Measurements from ENCODE around the gene METTL26.

The METTL26 gene

DNA sequence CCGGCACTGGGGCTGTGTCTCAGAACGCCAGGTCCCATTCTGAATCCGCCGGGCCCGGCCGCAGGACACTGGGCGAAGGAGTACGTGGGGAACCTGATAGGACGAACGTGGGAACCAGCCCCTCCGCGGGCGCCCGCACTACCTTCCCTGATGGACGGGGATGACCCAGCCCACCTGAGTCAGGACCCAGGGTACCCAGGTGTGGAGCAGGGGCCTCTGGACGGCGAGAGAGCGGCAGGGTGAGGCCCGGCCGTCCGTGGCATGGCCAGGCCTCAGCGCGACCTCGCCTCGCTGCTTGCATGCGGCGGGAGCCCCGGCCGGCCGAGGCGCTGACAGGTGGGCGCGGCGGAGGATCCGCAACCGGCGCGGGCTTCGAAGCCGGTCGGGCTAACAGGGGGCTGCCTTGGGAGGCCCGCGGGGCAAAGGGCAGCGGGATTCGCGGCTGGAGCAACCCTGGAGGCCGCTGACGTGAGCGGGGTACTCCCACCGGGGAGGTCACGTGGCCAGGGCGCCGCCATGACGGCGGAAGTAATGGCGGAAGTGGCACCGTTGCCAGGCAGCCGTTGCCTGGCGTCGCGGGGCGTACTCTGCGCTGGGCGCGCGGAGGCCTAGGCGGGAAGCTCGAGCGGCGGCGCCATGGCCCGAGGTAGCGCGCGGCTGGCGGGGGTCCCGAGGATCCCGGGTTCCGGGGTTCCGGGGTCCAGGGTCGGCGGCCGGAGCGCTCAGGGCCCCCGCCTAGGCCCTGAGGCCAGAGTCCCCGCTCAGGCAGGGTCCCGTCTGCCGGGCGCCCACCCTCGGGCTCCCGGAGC is 12.9 kb upstream of the METTL26 start, which contains the start of gene WDR90:
Gene WDR90 (plus strand): TSS at position 585 of the 809 bp plus-strand sequence. CDS start 52 bp downstream, at position 637.
- peak; percentile 95 for DNase-seq
- Histone ChIP-seq H3K56ac (ENCODE audit: low read length) (peak within 1 kb of the TSS; percentile 93), H3K36me3 (ENCODE audit: control insufficient read depth, insufficient read depth, low read length) (no peaks in the 10 kb centered on the region), H3K27ac (ENCODE audit: low read depth, low read length) (peak within 1 kb of the TSS; percentile 39), H2BK5ac (ENCODE audit: low read length) (no peak within 1 kb of the TSS), H2AK5ac (ENCODE audit: low read length) (peak within 1 kb of the TSS; percentile 43), H3K4me2 (ENCODE audit: low read length) (peak within 1 kb of the TSS; percentile 93), H4K5ac (ENCODE audit: low read length) (no peak within 1 kb of the TSS), H3K27me3 (ENCODE audit: insufficient read depth, low read length, poor library complexity) (no peaks in the 10 kb centered on the region), H3K9ac (ENCODE audit: low read length) (peak within 1 kb of the TSS; percentile 93), H3K23ac (ENCODE audit: low read length) (peak within 1 kb of the TSS; percentile 66), H3K4me3 (ENCODE audit: low read length) (peak within 1 kb of the TSS; percentile 80), H2BK120ac (ENCODE audit: low read depth, low read length) (no peak within 1 kb of the TSS), H3K4me1 (ENCODE audit: control insufficient read depth, low read depth, low read length) (no peaks in the 10 kb centered on the region), H3K18ac (ENCODE audit: low read length) (peak within 1 kb of the TSS; percentile 35), H3K79me1 (ENCODE audit: low read length) (no peaks in the 10 kb centered on the region), H3K79me2 (ENCODE audit: control insufficient read depth, insufficient read depth, low read length) (no peaks in the 10 kb centered on the region), H3K4ac (ENCODE audit: low read depth, low read length) (peak within 1 kb of the TSS; percentile 11), H4K8ac (ENCODE audit: low read depth, low read length) (peak within 1 kb of the TSS; percentile 16), H2BK15ac (replicated peaks; ENCODE audit: low read depth) (no peak within 1 kb of the TSS)
- no CpG with 5 or more reads among the region's 91 CpGs for WGBS (ENCODE audit: extremely low coverage, insufficient coverage, low lambda C conversion rate)

DNA sequence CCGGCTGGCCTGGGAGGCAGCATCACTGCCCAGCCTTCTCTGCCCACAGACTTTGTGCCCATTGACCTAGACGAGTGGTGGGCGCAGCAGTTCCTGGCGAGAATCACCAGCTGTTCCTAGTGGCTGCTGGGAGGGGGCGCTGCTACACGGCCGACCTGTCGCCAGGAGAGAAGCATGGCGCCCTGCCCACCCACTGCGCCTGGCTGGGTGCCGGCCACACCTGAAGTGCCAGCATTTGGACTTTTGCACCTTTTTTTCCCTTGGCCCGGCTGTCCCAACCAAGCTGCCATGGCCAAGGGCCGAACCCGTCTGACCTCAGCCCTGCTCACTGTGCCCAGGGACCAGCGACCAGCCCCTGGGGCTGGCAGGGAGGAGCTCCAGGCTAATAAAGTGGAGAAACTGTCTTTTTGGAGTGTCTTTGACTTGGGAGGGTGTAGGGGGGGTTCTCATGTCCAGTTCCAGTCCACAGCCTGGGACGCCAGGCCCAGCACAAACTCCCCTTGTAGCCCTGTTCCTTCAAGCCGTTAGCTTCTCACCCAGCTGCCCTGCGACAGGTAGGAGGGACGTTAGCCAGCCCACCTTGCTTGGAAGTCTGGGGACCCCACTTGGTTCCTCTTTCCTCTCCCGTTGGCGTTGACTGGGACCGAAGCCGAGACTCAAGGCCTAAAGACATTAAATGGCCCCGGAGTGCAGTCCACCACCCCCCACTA is 12.1 kb upstream of the METTL26 start:
- no peaks in the 10 kb centered on the region for H3K36me3 ChIP-seq (ENCODE audit: control insufficient read depth, insufficient read depth, low read length)
- no peaks in the 10 kb centered on the region for H3K4me1 ChIP-seq (ENCODE audit: control insufficient read depth, low read depth, low read length)
- no peak for DNase-seq
- H3K79me1 ChIP-seq (ENCODE audit: low read length) = no peaks in the 10 kb centered on the region
- H3K27me3 ChIP-seq (ENCODE audit: insufficient read depth, low read length, poor library complexity) = no peaks in the 10 kb centered on the region
- H3K18ac ChIP-seq (ENCODE audit: low read length) = no peak overlapping the region
- H2BK120ac ChIP-seq (ENCODE audit: low read depth, low read length) = no peak overlapping the region
- H3K9ac ChIP-seq (ENCODE audit: low read length) = peak overlapping the region; percentile 93
- no peak overlapping the region for H3K23ac ChIP-seq (ENCODE audit: low read length)
- no peak overlapping the region for H3K4ac ChIP-seq (ENCODE audit: low read depth, low read length)
- H4K8ac ChIP-seq (ENCODE audit: low read depth, low read length) = no peak overlapping the region
- no CpG with 5 or more reads among the region's 24 CpGs for WGBS (ENCODE audit: extremely low coverage, insufficient coverage, low lambda C conversion rate)
- H3K79me2 ChIP-seq (ENCODE audit: control insufficient read depth, insufficient read depth, low read length) = no peaks in the 10 kb centered on the region
- H2BK15ac ChIP-seq (replicated peaks; ENCODE audit: low read depth) = no peak overlapping the region
- H3K4me2 ChIP-seq (ENCODE audit: low read length) = peak overlapping the region; percentile 93
- H3K56ac ChIP-seq (ENCODE audit: low read length) = peak overlapping the region; percentile 93
- H3K27ac ChIP-seq (ENCODE audit: low read depth, low read length) = no peak overlapping the region
- no peak overlapping the region for H4K5ac ChIP-seq (ENCODE audit: low read length)
- H2BK5ac ChIP-seq (ENCODE audit: low read length) = no peak overlapping the region
- peak overlapping the region; percentile 43 for H2AK5ac ChIP-seq (ENCODE audit: low read length)
- H3K4me3 ChIP-seq (ENCODE audit: low read length) = peak overlapping the region; percentile 80

DNA sequence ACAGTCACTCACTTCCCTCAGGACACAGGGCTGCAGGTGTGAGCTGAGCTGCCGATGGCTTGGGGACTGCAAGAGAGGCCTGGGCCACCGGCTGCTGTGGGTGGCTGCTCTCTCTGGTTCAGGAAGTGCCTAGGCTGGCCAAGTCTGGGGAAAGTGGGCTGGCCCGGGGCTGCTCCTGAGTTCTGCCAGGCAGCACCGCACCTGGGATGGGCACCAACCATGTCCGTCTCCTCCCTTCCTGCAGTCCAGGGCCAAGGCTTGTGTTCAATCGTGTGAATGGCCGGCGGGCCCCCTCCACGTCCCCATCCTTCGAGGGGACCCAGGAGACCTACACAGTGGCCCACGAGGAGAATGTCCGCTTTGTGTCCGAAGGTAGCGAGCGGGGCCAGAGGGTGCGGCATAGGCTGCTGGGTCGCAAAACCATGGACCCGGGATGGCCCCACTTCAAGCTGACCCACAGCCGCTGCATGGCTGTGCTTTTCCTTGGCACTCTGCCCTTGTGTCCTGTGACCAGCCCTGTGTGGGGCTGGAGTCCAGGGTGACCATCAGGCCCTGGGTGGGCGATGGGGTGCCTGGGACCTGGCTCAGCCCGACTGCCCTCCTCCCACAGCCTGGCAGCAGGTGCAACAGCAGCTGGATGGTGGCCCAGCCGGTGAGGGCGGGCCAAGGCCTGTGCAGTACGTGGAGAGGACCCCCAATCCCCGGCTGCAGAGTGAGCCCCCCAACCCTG is 11.2 kb upstream of the METTL26 start:
- no CpG with 5 or more reads among the region's 25 CpGs for WGBS (ENCODE audit: extremely low coverage, insufficient coverage, low lambda C conversion rate)
- no peak overlapping the region for H3K18ac ChIP-seq (ENCODE audit: low read length)
- H2BK5ac ChIP-seq (ENCODE audit: low read length) = no peak overlapping the region
- H3K79me2 ChIP-seq (ENCODE audit: control insufficient read depth, insufficient read depth, low read length) = no peaks in the 10 kb centered on the region
- H3K27me3 ChIP-seq (ENCODE audit: insufficient read depth, low read length, poor library complexity) = no peaks in the 10 kb centered on the region
- no peak overlapping the region for H4K8ac ChIP-seq (ENCODE audit: low read depth, low read length)
- no peak overlapping the region for H4K5ac ChIP-seq (ENCODE audit: low read length)
- H3K56ac ChIP-seq (ENCODE audit: low read length) = no peak overlapping the region
- H2BK120ac ChIP-seq (ENCODE audit: low read depth, low read length) = no peak overlapping the region
- H3K23ac ChIP-seq (ENCODE audit: low read length) = no peak overlapping the region
- DNase-seq = no peak
- no peak overlapping the region for H3K4ac ChIP-seq (ENCODE audit: low read depth, low read length)
- H3K36me3 ChIP-seq (ENCODE audit: control insufficient read depth, insufficient read depth, low read length) = no peaks in the 10 kb centered on the region
- H2AK5ac ChIP-seq (ENCODE audit: low read length) = no peak overlapping the region
- no peak overlapping the region for H3K4me2 ChIP-seq (ENCODE audit: low read length)
- no peak overlapping the region for H3K9ac ChIP-seq (ENCODE audit: low read length)
- H2BK15ac ChIP-seq (replicated peaks; ENCODE audit: low read depth) = no peak overlapping the region
- no peaks in the 10 kb centered on the region for H3K79me1 ChIP-seq (ENCODE audit: low read length)
- H3K4me3 ChIP-seq (ENCODE audit: low read length) = no peak overlapping the region
- no peaks in the 10 kb centered on the region for H3K4me1 ChIP-seq (ENCODE audit: control insufficient read depth, low read depth, low read length)
- H3K27ac ChIP-seq (ENCODE audit: low read depth, low read length) = no peak overlapping the region

DNA sequence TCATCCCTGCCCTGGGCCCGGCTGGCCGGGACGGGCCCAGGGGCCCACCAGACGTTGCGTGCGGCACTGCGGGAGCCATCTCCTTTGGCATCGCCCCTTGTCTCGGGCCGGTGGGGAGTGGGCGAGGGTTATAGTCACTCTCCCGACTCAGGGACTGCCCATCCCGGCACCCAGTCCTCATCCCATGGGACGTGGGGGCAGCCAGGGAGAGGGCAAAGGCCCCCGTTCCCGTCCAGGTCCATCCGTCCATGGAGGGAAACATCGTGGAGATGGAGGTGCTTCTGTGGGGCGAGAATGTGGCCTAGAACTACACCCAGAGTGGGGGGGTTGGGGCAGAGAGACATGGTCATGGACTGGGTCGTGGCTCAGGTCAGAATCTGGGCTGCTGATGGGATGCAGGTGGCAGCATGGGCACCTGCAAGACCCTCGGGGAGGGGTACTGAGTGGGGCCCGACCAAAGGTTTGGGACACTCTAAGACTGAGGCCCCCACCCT is 10.6 kb upstream of the METTL26 start:
- Histone ChIP-seq H2AK5ac (ENCODE audit: low read length) (no peak overlapping the region), H2BK5ac (ENCODE audit: low read length) (no peak overlapping the region), H3K36me3 (ENCODE audit: control insufficient read depth, insufficient read depth, low read length) (no peaks in the 10 kb centered on the region), H3K56ac (ENCODE audit: low read length) (no peak overlapping the region), H3K79me1 (ENCODE audit: low read length) (no peaks in the 10 kb centered on the region), H3K18ac (ENCODE audit: low read length) (no peak overlapping the region), H3K4me1 (ENCODE audit: control insufficient read depth, low read depth, low read length) (no peaks in the 10 kb centered on the region), H3K4me3 (ENCODE audit: low read length) (no peak overlapping the region), H3K9ac (ENCODE audit: low read length) (no peak overlapping the region), H3K23ac (ENCODE audit: low read length) (no peak overlapping the region), H3K4me2 (ENCODE audit: low read length) (no peak overlapping the region), H3K27ac (ENCODE audit: low read depth, low read length) (no peak overlapping the region), H3K27me3 (ENCODE audit: insufficient read depth, low read length, poor library complexity) (no peaks in the 10 kb centered on the region), H3K4ac (ENCODE audit: low read depth, low read length) (no peak overlapping the region), H2BK120ac (ENCODE audit: low read depth, low read length) (no peak overlapping the region), H4K8ac (ENCODE audit: low read depth, low read length) (no peak overlapping the region), H2BK15ac (replicated peaks; ENCODE audit: low read depth) (no peak overlapping the region), H4K5ac (ENCODE audit: low read length) (no peak overlapping the region), H3K79me2 (ENCODE audit: control insufficient read depth, insufficient read depth, low read length) (no peaks in the 10 kb centered on the region)
- WGBS (ENCODE audit: extremely low coverage, insufficient coverage, low lambda C conversion rate) = no CpG with 5 or more reads among the region's 22 CpGs
- DNase-seq = no peak

DNA sequence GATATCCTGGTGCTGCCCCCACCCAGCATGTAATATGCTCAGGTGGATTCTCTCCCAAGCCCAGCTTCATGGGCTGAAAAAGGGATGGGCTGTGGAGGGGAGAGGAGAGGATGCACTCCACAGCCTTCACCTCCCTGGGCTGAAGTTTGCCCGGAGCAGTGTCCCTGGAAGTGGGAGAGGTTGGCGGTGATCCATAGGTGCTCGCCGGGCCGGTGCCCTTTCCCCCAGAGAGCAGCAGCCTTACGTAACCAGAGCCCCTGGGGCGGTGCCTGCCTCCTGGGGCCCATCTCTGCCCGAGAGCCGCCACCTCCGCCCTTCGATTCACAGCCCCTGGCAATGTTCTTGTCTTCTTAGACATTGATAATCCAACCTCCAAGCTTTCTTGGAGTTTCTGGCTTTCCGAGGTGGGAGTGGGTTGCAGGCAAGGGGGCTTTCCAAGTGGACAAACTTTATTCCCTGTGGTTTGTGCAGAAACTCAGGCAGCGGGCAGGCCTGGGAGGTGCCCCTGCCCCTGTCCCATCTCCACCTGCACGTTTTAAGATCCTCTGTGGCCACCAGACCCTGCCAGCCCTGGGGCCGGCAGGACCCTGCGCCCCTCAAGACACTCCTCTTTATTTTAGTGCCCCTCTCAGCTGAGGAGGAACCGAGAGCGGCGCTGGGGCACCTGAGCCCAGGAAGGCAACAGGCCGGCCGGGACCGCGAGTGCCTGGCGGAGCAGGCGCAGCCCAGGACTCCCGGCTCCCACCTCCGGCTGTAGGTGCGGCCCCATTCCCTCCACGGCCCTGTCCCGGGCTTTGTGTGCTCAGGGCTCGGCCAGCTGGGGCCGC is 10.0 kb upstream of the METTL26 start:
- no CpG with 5 or more reads among the region's 32 CpGs for whole genome bisulfite sequencing (ENCODE audit: extremely low coverage, insufficient coverage, low lambda C conversion rate)
- Histone ChIP-seq H3K56ac (ENCODE audit: low read length) (no peak overlapping the region), H3K4me2 (ENCODE audit: low read length) (no peak overlapping the region), H3K36me3 (ENCODE audit: control insufficient read depth, insufficient read depth, low read length) (no peaks in the 10 kb centered on the region), H2BK15ac (replicated peaks; ENCODE audit: low read depth) (no peak overlapping the region), H2AK5ac (ENCODE audit: low read length) (no peak overlapping the region), H4K5ac (ENCODE audit: low read length) (no peak overlapping the region), H3K27ac (ENCODE audit: low read depth, low read length) (no peak overlapping the region), H3K79me1 (ENCODE audit: low read length) (no peaks in the 10 kb centered on the region), H2BK120ac (ENCODE audit: low read depth, low read length) (no peak overlapping the region), H3K4me1 (ENCODE audit: control insufficient read depth, low read depth, low read length) (no peaks in the 10 kb centered on the region), H3K18ac (ENCODE audit: low read length) (no peak overlapping the region), H3K4me3 (ENCODE audit: low read length) (no peak overlapping the region), H3K27me3 (ENCODE audit: insufficient read depth, low read length, poor library complexity) (no peaks in the 10 kb centered on the region), H3K79me2 (ENCODE audit: control insufficient read depth, insufficient read depth, low read length) (no peaks in the 10 kb centered on the region), H3K4ac (ENCODE audit: low read depth, low read length) (no peak overlapping the region), H2BK5ac (ENCODE audit: low read length) (no peak overlapping the region), H3K9ac (ENCODE audit: low read length) (no peak overlapping the region), H3K23ac (ENCODE audit: low read length) (no peak overlapping the region), H4K8ac (ENCODE audit: low read depth, low read length) (no peak overlapping the region)
- no peak for DNase-seq
